Activated CD8-positive, alpha-beta memory T cell treated with anti-CD3 and anti-CD28 coated beads, Interleukin-2, amount 10 ng/mL, durations not matched to agents 7 days and 5 days (primary cell): Measurements from ENCODE around the gene TMEM45A. TPM values are rescaled to one million over a fixed set of nuclear protein-coding genes. Genes with fewer than 3 reads are reported as not detected.
"Not testable (repeated sequence)": the region's sequence is repeated elsewhere in the genome, so short reads cannot be mapped to it uniquely, and the experiment has no call there.

ENCODE experiments used
- ATAC-seq: fragments of 150-1000 bp; cut with Tn5 transposase; one replicate; pipeline ENCODE4 v1.10.0; 2021; ENCODE audit warnings: moderate library complexity
- CTCF ChIA-PET: fragments of 350-600 bp; sonication (Branson Sonifier 250); formaldehyde crosslinking; loops from one replicate; lab custom pipeline; 2021; ENCODE audit warnings: antibody characterized with exemption; lab: Charles Lee
- DNase-seq: peaks from one replicate; pipeline ENCODE4 v3.0.0-alpha.2; 2020
- H3K27ac Mint-ChIP-seq: one replicate; pipeline ENCODE4 v1.8.0; 2021; ENCODE audit warnings: mild to moderate bottlenecking, mixed read lengths
- H3K27me3 Mint-ChIP-seq: one replicate; pipeline ENCODE4 v1.8.0; 2021; ENCODE audit warnings: mixed read lengths
- H3K36me3 Mint-ChIP-seq: one replicate; pipeline ENCODE4 v1.8.0; 2021; ENCODE audit warnings: mild to moderate bottlenecking, mixed read lengths
- H3K4me1 Mint-ChIP-seq: one replicate; pipeline ENCODE4 v1.8.0; 2021; ENCODE audit warnings: mixed read lengths
- H3K4me3 Mint-ChIP-seq: one replicate; pipeline ENCODE4 v1.8.0; 2021; ENCODE audit warnings: mild to moderate bottlenecking, moderate library complexity, mixed read lengths
- H3K9me3 Mint-ChIP-seq: one replicate; pipeline ENCODE4 v1.8.0; 2022; ENCODE audit warnings: low read depth, mixed read lengths
- total RNA-seq, 2 experiments: library from RNA; stranded (reverse); gene quantifications; one replicate each; pipeline ENCODE4 v1.2.3, GENCODE V29; 2021

Gene TMEM45A
- total RNA-seq, 2 experiments from 2014 or later: 0.26 to 0.89 TPM

- H3K36me3 Mint-ChIP-seq: no peaks in the 10 kb centered on the region
- H3K4me3 Mint-ChIP-seq: no peak overlapping the region
- H3K27me3 Mint-ChIP-seq: peaks cover 24% of the 10 kb centered on the region
- DNase-seq (no peak), ATAC-seq (no peak)
- CTCF ChIA-PET: interaction anchor here (1.5 kb wide), 1 partner anchor 115 kb away, joined by 5 read pairs; no protein-coding TSS in a partner anchor
- H3K4me1 Mint-ChIP-seq: no peaks in the 10 kb centered on the region
- no peak overlapping the region for H3K27ac Mint-ChIP-seq
- no peaks in the 10 kb centered on the region for H3K9me3 Mint-ChIP-seq
These were observed 85.1 kb downstream of the TMEM45A start for GRCh38 chr3:100577382-100578008.

GRCh38 chr3:100578646-100579045 lies 86.2 kb downstream of the TMEM45A start:
- Mint-ChIP-seq H3K4me3 (no peak overlapping the region), H3K9me3 (no peaks in the 10 kb centered on the region), H3K27ac (no peak overlapping the region), H3K36me3 (no peaks in the 10 kb centered on the region), H3K4me1 (no peaks in the 10 kb centered on the region), H3K27me3 (peaks cover 25% of the 10 kb centered on the region)
- CTCF ChIA-PET: no interaction called here
- DNase-seq (no peak), ATAC-seq (no peak)

GRCh38 chr3:100580147-100580546 lies 87.7 kb downstream of the TMEM45A start:
- ATAC-seq: no peak
- no peak for DNase-seq
- H3K27ac Mint-ChIP-seq: no peak overlapping the region
- CTCF ChIA-PET: no interaction called here
- H3K9me3 Mint-ChIP-seq: no peaks in the 10 kb centered on the region
- H3K36me3 Mint-ChIP-seq: no peaks in the 10 kb centered on the region
- H3K4me1 Mint-ChIP-seq: no peaks in the 10 kb centered on the region
- peaks cover 25% of the 10 kb centered on the region for H3K27me3 Mint-ChIP-seq
- H3K4me3 Mint-ChIP-seq: no peak overlapping the region

- H3K36me3 Mint-ChIP-seq: no peaks in the 10 kb centered on the region
- ATAC-seq: no peak
- DNase-seq: no peak
- no peaks in the 10 kb centered on the region for H3K9me3 Mint-ChIP-seq
- H3K27ac Mint-ChIP-seq: no peak overlapping the region
- H3K4me1 Mint-ChIP-seq: no peaks in the 10 kb centered on the region
- CTCF ChIA-PET: interaction anchor here (0.9 to 1.6 kb wide), 2 partner anchors 8 to 119 kb away, joined by 4 read pairs; no protein-coding TSS in a partner anchor
- peaks cover 25% of the 10 kb centered on the region for H3K27me3 Mint-ChIP-seq
- H3K4me3 Mint-ChIP-seq: no peak overlapping the region
These were observed 89.2 kb downstream of the TMEM45A start for GRCh38 chr3:100581650-100582049.

GRCh38 chr3:100582157-100582556 lies 89.7 kb downstream of the TMEM45A start:
- H3K27ac Mint-ChIP-seq, DNase-seq, CTCF ChIA-PET, H3K4me1 Mint-ChIP-seq, H3K4me3 Mint-ChIP-seq, H3K9me3 Mint-ChIP-seq, ATAC-seq, H3K36me3 Mint-ChIP-seq: not testable (repeated sequence)
- peaks cover 25% of the 10 kb centered on the region for H3K27me3 Mint-ChIP-seq

- Mint-ChIP-seq H3K4me1 (no peaks in the 10 kb centered on the region), H3K9me3 (no peaks in the 10 kb centered on the region), H3K36me3 (no peaks in the 10 kb centered on the region), H3K27ac (no peak overlapping the region), H3K27me3 (peaks cover 21% of the 10 kb centered on the region), H3K4me3 (no peak overlapping the region)
- ATAC-seq (no peak), DNase-seq (no peak)
- CTCF ChIA-PET: no interaction called here
These were observed 91.8 kb downstream of the TMEM45A start for GRCh38 chr3:100584101-100584660.

GRCh38 chr3:100586832-100587231 lies 94.4 kb downstream of the TMEM45A start:
- H3K27me3 Mint-ChIP-seq: peaks cover 10% of the 10 kb centered on the region
- H3K9me3 Mint-ChIP-seq: no peaks in the 10 kb centered on the region
- DNase-seq (no peak), ATAC-seq (no peak)
- H3K36me3 Mint-ChIP-seq: no peaks in the 10 kb centered on the region
- H3K27ac Mint-ChIP-seq: no peak overlapping the region
- peaks cover 4% of the 10 kb centered on the region for H3K4me1 Mint-ChIP-seq
- CTCF ChIA-PET: interaction anchor here (1.1 kb wide), 1 partner anchor 124 kb away, joined by 5 read pairs; no protein-coding TSS in a partner anchor
- no peak overlapping the region for H3K4me3 Mint-ChIP-seq

GRCh38 chr3:100588251-100588650 lies 95.8 kb downstream of the TMEM45A start:
- Mint-ChIP-seq H3K4me1 (peaks cover 4% of the 10 kb centered on the region), H3K36me3 (no peaks in the 10 kb centered on the region), H3K9me3 (no peaks in the 10 kb centered on the region), H3K27me3 (peaks cover 3% of the 10 kb centered on the region), H3K27ac (no peak overlapping the region), H3K4me3 (no peak overlapping the region)
- no peak for ATAC-seq
- CTCF ChIA-PET: interaction anchor here (1.5 to 6.0 kb wide), 3 partner anchors 12 to 272 kb away, joined by 4 to 73 read pairs (median 15); no protein-coding TSS in a partner anchor
- DNase-seq: no peak

GRCh38 chr3:100590114-100590839 lies 97.9 kb downstream of the TMEM45A start:
- Mint-ChIP-seq H3K27ac (no peak overlapping the region), H3K9me3 (no peaks in the 10 kb centered on the region), H3K36me3 (no peaks in the 10 kb centered on the region), H3K27me3 (peaks cover 3% of the 10 kb centered on the region), H3K4me1 (peaks cover 4% of the 10 kb centered on the region), H3K4me3 (peak overlapping the region; percentile 19)
- DNase-seq: peak; percentile 68
- peak; percentile 86 for ATAC-seq
- CTCF ChIA-PET: interaction anchor here (0.6 to 6.0 kb wide), 20 partner anchors 9 to 758 kb away, joined by 3 to 73 read pairs (median 4); partner anchors contain the start of genes LNP1 and TOMM70

- Mint-ChIP-seq H3K27me3 (peaks cover 6% of the 10 kb centered on the region), H3K36me3 (no peaks in the 10 kb centered on the region), H3K9me3 (no peaks in the 10 kb centered on the region), H3K27ac (no peak overlapping the region), H3K4me1 (peaks cover 9% of the 10 kb centered on the region), H3K4me3 (no peak overlapping the region)
- CTCF ChIA-PET: interaction anchor here (0.9 to 6.0 kb wide), 11 partner anchors 10 to 758 kb away, joined by 3 to 73 read pairs (median 5); no protein-coding TSS in a partner anchor
- no peak for DNase-seq
- ATAC-seq: no peak
These were observed 98.4 kb downstream of the TMEM45A start for GRCh38 chr3:100590840-100591147.

GRCh38 chr3:100591411-100591810 lies 99.0 kb downstream of the TMEM45A start:
- Mint-ChIP-seq H3K4me3 (no peak overlapping the region), H3K27me3 (peaks cover 10% of the 10 kb centered on the region), H3K36me3 (no peaks in the 10 kb centered on the region), H3K9me3 (no peaks in the 10 kb centered on the region), H3K27ac (no peak overlapping the region), H3K4me1 (peaks cover 10% of the 10 kb centered on the region)
- ATAC-seq (no peak), DNase-seq (no peak)
- CTCF ChIA-PET: interaction anchor here (0.6 to 6.0 kb wide), 10 partner anchors 9 to 759 kb away, joined by 3 to 73 read pairs (median 5); no protein-coding TSS in a partner anchor

- H3K9me3 Mint-ChIP-seq: no peaks in the 10 kb centered on the region
- no peak overlapping the region for H3K27ac Mint-ChIP-seq
- DNase-seq (no peak), ATAC-seq (no peak)
- peaks cover 32% of the 10 kb centered on the region for H3K4me1 Mint-ChIP-seq
- CTCF ChIA-PET: interaction anchor here (0.7 to 1.5 kb wide), 4 partner anchors 9 to 196 kb away, joined by 3 to 7 read pairs (median 4); no protein-coding TSS in a partner anchor
- no peak overlapping the region for H3K4me3 Mint-ChIP-seq
- peaks cover 29% of the 10 kb centered on the region for H3K27me3 Mint-ChIP-seq
- H3K36me3 Mint-ChIP-seq: peaks cover 2% of the 10 kb centered on the region
These were observed 108.0 kb downstream of the TMEM45A start for GRCh38 chr3:100600181-100601042.
